ENCODE measurements around the gene NCR1.

NCR1 gene

GRCh38 chr19:54959840-54960239 lies 53.9 kb downstream of the NCR1 start:
- DNase-seq (ENCODE audit: low read depth), result no peak
- TF ChIP-seq CTCF (conservative IDR thresholded peaks at IDR 0.05; ENCODE audit: control insufficient read depth, insufficient read depth, low read depth, low read length), result no peak
- no peak overlapping the region for H3K4me3 ChIP-seq (ENCODE audit: control insufficient read depth, low read depth, low read length)
